Fibroblast of the aortic adventitia (primary cell): ENCODE results near the gene GEMIN2. TPM values are rescaled to one million over a fixed set of nuclear protein-coding genes. Genes with fewer than 3 reads are reported as not detected.
"Not testable (repeated sequence)": the region's sequence is repeated elsewhere in the genome, so short reads cannot be mapped to it uniquely, and the experiment has no call there.

Experiments
- DNase-seq: peaks from one replicate; pipeline ENCODE4 v3.0.0-alpha.2; 2010; ENCODE audit warnings: low read depth
- H3K4me3 ChIP-seq: 2 replicates; pipeline ENCODE4 v1.5.1; 2011; ENCODE audit warnings: low read depth, mild to moderate bottlenecking, control low read depth, low read length, moderate library complexity
- CTCF ChIP-seq: IDR thresholded peaks from 2 replicates; pipeline ENCODE4 v1.5.1; 2011; ENCODE audit warnings: mild to moderate bottlenecking, low read length, control low read depth, inconsistent platforms; ENCODE audit not compliant: insufficient read depth
- total RNA-seq: library from RNA; depleted of rRNA; stranded (reverse); fragments of >200 nt; gene quantifications from 2 replicates; pipeline ENCODE4 v1.2.3, GENCODE V29; 2012; ENCODE audit warnings: low replicate concordance

GEMIN2 gene
- total RNA-seq, 1 donor: 21.4 TPM

- H3K4me3 ChIP-seq: no peak overlapping the region
- no peak for TF ChIP-seq CTCF
- no peak for DNase-seq
Observed at GRCh38 chr14:39180553-39180952, 66.4 kb downstream of the GEMIN2 start.

GRCh38 chr14:39181026-39181692 lies 67.0 kb downstream of the GEMIN2 start:
- no peak overlapping the region for H3K4me3 ChIP-seq

GRCh38 chr14:39181693-39182047 lies 67.5 kb downstream of the GEMIN2 start:
- H3K4me3 ChIP-seq: no peak overlapping the region
- TF ChIP-seq CTCF: no peak
- no peak for DNase-seq

More at GRCh38 chr14:39181026-39181692, 67.0 kb downstream of the GEMIN2 start:
- no peak for DNase-seq
- no peak for TF ChIP-seq CTCF

GRCh38 chr14:39182770-39183684 lies 68.9 kb downstream of the GEMIN2 start:
- no peak for DNase-seq
- no peak for TF ChIP-seq CTCF
- H3K4me3 ChIP-seq: no peak overlapping the region

GRCh38 chr14:39183685-39184003 lies 69.5 kb downstream of the GEMIN2 start:
- DNase-seq, H3K4me3 ChIP-seq: not testable (repeated sequence)

GRCh38 chr14:39184628-39185255 lies 70.6 kb downstream of the GEMIN2 start:
- TF ChIP-seq CTCF: no peak
- DNase-seq: no peak
- H3K4me3 ChIP-seq: no peak overlapping the region
